Renal cortex interstitium (tissue), 3 donors: Measurements from ENCODE around the gene ZNF433. TPM values are rescaled to one million over a fixed set of nuclear protein-coding genes. Genes with fewer than 3 reads are reported as not detected.

Source experiments
- polyA plus RNA-seq, 3 donors: library from polyadenylated mRNA; unstranded; fragments of 120-200 nt; gene quantifications; one replicate each; pipeline ENCODE4 v1.2.1, GENCODE V29; 2013; ENCODE audit not compliant: insufficient read length in 3 of 3

Gene ZNF433
- polyA plus RNA-seq, 3 donors: 14.3 to 21.8 (median 17.9) TPM

Other genes starting within 250 kb of the ZNF433 start
- 1 to 10 TPM; 3.8 to 4.8 (median 4.0) TPM for gene ZNF491, start 237.2 kb downstream of the ZNF433 start, polyA plus RNA-seq
- gene ZNF440, start 221.4 kb downstream of the ZNF433 start, polyA plus RNA-seq: 10 to 100 TPM; 12.7 to 21.5 (median 15.6) TPM
- 10 to 100 TPM; 17.5 to 27.4 (median 24.0) TPM for gene ZNF439, start 187.0 kb downstream of the ZNF433 start, polyA plus RNA-seq
- gene ZNF69, start 147.9 kb downstream of the ZNF433 start, polyA plus RNA-seq: 10 to 100 TPM; 17.4 to 27.5 (median 19.1) TPM
- 10 to 100 TPM; 13.1 to 25.3 (median 18.3) TPM for gene ZNF700, start 110.6 kb downstream of the ZNF433 start, polyA plus RNA-seq
- gene ZNF763, start 70.6 kb downstream of the ZNF433 start, polyA plus RNA-seq: 10 to 100 TPM in 1 of 3 donors, 1 to 10 TPM in 2; 6.6 to 11.7 (median 9.1) TPM
- gene ZNF878, start 17.3 kb upstream of the ZNF433 start, polyA plus RNA-seq: 1 to 10 TPM; 1.1 to 2.0 (median 1.9) TPM
- 10 to 100 TPM; 27.1 to 30.2 (median 29.8) TPM for gene ZNF844, start 29.1 kb upstream of the ZNF433 start, polyA plus RNA-seq
- 1 to 10 TPM; 7.2 to 8.6 (median 7.9) TPM for gene ZNF20, start 104.7 kb upstream of the ZNF433 start, polyA plus RNA-seq
- gene ZNF625, start 121.1 kb upstream of the ZNF433 start, polyA plus RNA-seq: 10 to 100 TPM; 16.4 to 19.6 (median 18.4) TPM
- gene ZNF136, start 127.4 kb upstream of the ZNF433 start, polyA plus RNA-seq: 10 to 100 TPM; 16.3 to 18.9 (median 18.4) TPM